K562 (cell line): ENCODE data around the gene STIM1. TPM values are rescaled to one million over a fixed set of nuclear protein-coding genes. Genes with fewer than 3 reads are reported as not detected.
A peak's percentile ranks its signal among the peaks of the same experiment; 100 is the strongest.

ENCODE experiments used
- ARNT ChIP-seq, 2 experiments: fragments of 450-650 bp; IDR thresholded peaks; 2 replicates each; pipeline ENCODE4 v1.6.1; 2016; ENCODE audit warnings: mild to moderate bottlenecking in 1 of 2
- CCAR2 ChIP-seq: fragments of 200-400 bp; formaldehyde crosslinking; IDR thresholded peaks from 2 replicates; pipeline ENCODE4 v1.6.1; 2017; ENCODE audit warnings: mild to moderate bottlenecking, low read depth, low read length
- EHMT2 ChIP-seq: fragments of 450-650 bp; IDR thresholded peaks from 2 replicates; pipeline ENCODE4 v1.6.1; 2018; ENCODE audit warnings: antibody characterized with exemption
- FOXK1 ChIP-seq: sonication (generic); formaldehyde crosslinking; IDR thresholded peaks from 2 replicates; pipeline ENCODE4 v1.8.0; 2022; ENCODE audit warnings: missing genetic modification reagents, mild to moderate bottlenecking, borderline replicate concordance
- FUS ChIP-seq: fragments of 200-400 bp; formaldehyde crosslinking; optimal IDR thresholded peaks from 2 replicates; pipeline ENCODE3; 2017; ENCODE audit warnings: low read depth, low read length
- GTF2F1 ChIP-seq: IDR thresholded peaks from 2 replicates; pipeline ENCODE4 v1.6.1; 2011; ENCODE audit warnings: low read depth, low read length, improper control_type of control experiment
- HDGF ChIP-seq: fragments of 450-650 bp; IDR thresholded peaks from 2 replicates; pipeline ENCODE4 v1.6.1; 2016
- NCOA2 ChIP-seq, 2 experiments: fragments of 450-650 bp; IDR thresholded peaks; 2 replicates each; pipeline ENCODE4 v1.6.1; 2018; ENCODE audit warnings: mild to moderate bottlenecking in 2 of 2, moderate library complexity in 1 of 2; ENCODE audit not compliant: partially characterized antibody in 2 of 2
- NR1H2 ChIP-seq: sonication (generic); formaldehyde crosslinking; IDR thresholded peaks from 2 replicates; pipeline ENCODE4 v1.4.0; 2020; ENCODE audit warnings: mild to moderate bottlenecking, missing genetic modification reagents
- PHB ChIP-seq: fragments of 250-450 bp; sonication (Bioruptor Pico); IDR thresholded peaks from 2 replicates; pipeline ENCODE4 v1.5.0; 2021
- SAFB2 ChIP-seq: fragments of 200-400 bp; formaldehyde crosslinking; IDR thresholded peaks from 2 replicates; pipeline ENCODE4 v1.6.1; 2018; ENCODE audit warnings: borderline replicate concordance, low read length, low read depth, moderate library complexity; ENCODE audit not compliant: severe bottlenecking
- SMAD2 ChIP-seq: fragments of 150-350 bp; IDR thresholded peaks from 2 replicates; pipeline ENCODE4 v1.6.1; 2014; ENCODE audit warnings: low read depth, mild to moderate bottlenecking, low read length
- SRSF1 ChIP-seq: fragments of 200-400 bp; formaldehyde crosslinking; IDR thresholded peaks from 2 replicates; pipeline ENCODE4 v1.6.1; 2017; ENCODE audit warnings: mild to moderate bottlenecking, low read depth, low read length, moderate library complexity
- SRSF7 ChIP-seq: fragments of 200-400 bp; formaldehyde crosslinking; optimal IDR thresholded peaks from 2 replicates; pipeline ENCODE3; 2017; ENCODE audit warnings: mild to moderate bottlenecking, low read depth, low read length
- ZNF174 ChIP-seq: fragments of 250-450 bp; sonication (Bioruptor Pico); IDR thresholded peaks from 2 replicates; pipeline ENCODE4 v1.4.0; 2020; ENCODE audit warnings: mild to moderate bottlenecking
- ZNF212 ChIP-seq: fragments of 450-650 bp; formaldehyde crosslinking; IDR thresholded peaks from 2 replicates; pipeline ENCODE4 v1.4.0; 2020; ENCODE audit warnings: mild to moderate bottlenecking
- ZSCAN29 ChIP-seq: fragments of 450-650 bp; IDR thresholded peaks from 2 replicates; pipeline ENCODE4 v1.6.1; 2017
- ZSCAN32 ChIP-seq: fragments of 450-650 bp; formaldehyde crosslinking; IDR thresholded peaks from 2 replicates; pipeline ENCODE4 v1.4.0; 2020; ENCODE audit warnings: mild to moderate bottlenecking, moderate library complexity
- polyA plus RNA-seq, 8 experiments: library from polyadenylated mRNA; depleted of rRNA in 4 of 8; stranded (reverse) in 5 of 8; unstranded in 3 of 8; fragments of >200 nt; fragmentation: Nextera tagmentation in 2 of 8; fragmentation: Illumina TruSeq in 1 of 8; extraction: Ambion mirVana in 2 of 8; extraction: Trizol in 1 of 8; gene quantifications; 2 replicates each; pipeline versions ENCODE4 v1.2.1 to v1.2.3, GENCODE V29; 2011 to 2014; ENCODE audit warnings: inconsistent platforms in 1 of 8, missing spikeins in 1 of 8
- total RNA-seq, 7 experiments: library from RNA; depleted of rRNA in 6 of 7; stranded (reverse); fragments of >200 nt in 6 of 7; fragmentation: Illumina TruSeq in 2 of 7; extraction: Trizol in 2 of 7; gene quantifications; 2 replicates each; pipeline versions ENCODE4 v1.2.1 to v1.2.3, GENCODE V29; 2011 to 2021; ENCODE audit warnings: low replicate concordance in 1 of 7
- TF ChIP-seq, protein P1 (sequence below): sonication (generic); formaldehyde crosslinking; IDR thresholded peaks from 2 replicates; pipeline ENCODE4 v1.8.0; 2022; ENCODE audit warnings: mild to moderate bottlenecking, missing genetic modification reagents
- TF ChIP-seq, protein P2 (sequence below): fragments of 450-650 bp; conservative IDR thresholded peaks from 2 replicates; pipeline ENCODE4 v1.6.1; 2016; ENCODE audit warnings: missing genetic modification characterization, low read depth, mild to moderate bottlenecking, missing compliant biosample characterization, moderate library complexity
- TF ChIP-seq, protein P3 (sequence below): fragments of 250-450 bp; sonication (Bioruptor Pico); IDR thresholded peaks from 2 replicates; pipeline ENCODE4 v1.8.0; 2021; ENCODE audit warnings: borderline replicate concordance, mild to moderate bottlenecking, moderate library complexity; ENCODE audit not compliant: poor library complexity, severe bottlenecking
- TF ChIP-seq, protein P4 (sequence below): fragments of 250-450 bp; sonication (Bioruptor Pico); IDR thresholded peaks from 2 replicates; pipeline ENCODE4 v1.5.0; 2021; ENCODE audit warnings: mild to moderate bottlenecking, moderate library complexity
- TF ChIP-seq, protein P5 (sequence below): fragments of 450-650 bp; IDR thresholded peaks from 2 replicates; pipeline ENCODE4 v1.6.1; 2016; ENCODE audit warnings: borderline replicate concordance

STIM1 gene
- total and polyA plus RNA-seq, 9 of the 15 experiments (the other 6 are each of a cell fraction or from before 2014, with no cell fraction given): 7.7 to 50.5 (median 22.5) TPM

DNA sequence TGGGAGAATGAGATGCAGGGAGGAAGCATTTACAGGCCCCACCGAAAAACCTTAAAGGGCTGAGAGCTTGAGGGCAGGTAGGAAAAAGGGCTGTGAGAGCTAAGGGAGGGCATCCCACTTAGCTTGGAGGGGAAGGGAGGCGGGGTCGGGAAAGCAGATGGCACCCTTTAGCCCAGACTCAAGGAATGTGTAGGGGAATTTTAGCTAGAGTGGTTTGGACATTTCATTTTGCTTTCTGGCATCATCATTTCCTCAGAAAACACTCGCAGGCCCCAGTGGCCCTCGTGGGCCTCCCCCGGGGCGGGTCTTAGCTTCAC is 846 bp upstream of the STIM1 start (continued):
- TF ChIP-seq NCOA2 (IDR thresholded peaks at IDR 0.05; ENCODE audit: partially characterized antibody in 2 of 2): no peak
- TF ChIP-seq ZNF174 (CRISPR knock-in tag): no peak
- TF ChIP-seq CCAR2: no peak
- TF ChIP-seq SMAD2: no peak
- TF ChIP-seq FOXK1: no peak
- 0 out of 2 replicates have a peak, but pooled peaks have one; percentile 36 for TF ChIP-seq EHMT2
- TF ChIP-seq ZNF212 (CRISPR knock-in tag): no peak
- TF ChIP-seq, protein P1, sequence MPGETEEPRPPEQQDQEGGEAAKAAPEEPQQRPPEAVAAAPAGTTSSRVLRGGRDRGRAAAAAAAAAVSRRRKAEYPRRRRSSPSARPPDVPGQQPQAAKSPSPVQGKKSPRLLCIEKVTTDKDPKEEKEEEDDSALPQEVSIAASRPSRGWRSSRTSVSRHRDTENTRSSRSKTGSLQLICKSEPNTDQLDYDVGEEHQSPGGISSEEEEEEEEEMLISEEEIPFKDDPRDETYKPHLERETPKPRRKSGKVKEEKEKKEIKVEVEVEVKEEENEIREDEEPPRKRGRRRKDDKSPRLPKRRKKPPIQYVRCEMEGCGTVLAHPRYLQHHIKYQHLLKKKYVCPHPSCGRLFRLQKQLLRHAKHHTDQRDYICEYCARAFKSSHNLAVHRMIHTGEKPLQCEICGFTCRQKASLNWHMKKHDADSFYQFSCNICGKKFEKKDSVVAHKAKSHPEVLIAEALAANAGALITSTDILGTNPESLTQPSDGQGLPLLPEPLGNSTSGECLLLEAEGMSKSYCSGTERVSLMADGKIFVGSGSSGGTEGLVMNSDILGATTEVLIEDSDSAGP (CRISPR knock-in tag): no peak
- TF ChIP-seq, protein P2, sequence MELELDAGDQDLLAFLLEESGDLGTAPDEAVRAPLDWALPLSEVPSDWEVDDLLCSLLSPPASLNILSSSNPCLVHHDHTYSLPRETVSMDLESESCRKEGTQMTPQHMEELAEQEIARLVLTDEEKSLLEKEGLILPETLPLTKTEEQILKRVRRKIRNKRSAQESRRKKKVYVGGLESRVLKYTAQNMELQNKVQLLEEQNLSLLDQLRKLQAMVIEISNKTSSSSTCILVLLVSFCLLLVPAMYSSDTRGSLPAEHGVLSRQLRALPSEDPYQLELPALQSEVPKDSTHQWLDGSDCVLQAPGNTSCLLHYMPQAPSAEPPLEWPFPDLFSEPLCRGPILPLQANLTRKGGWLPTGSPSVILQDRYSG (tag): 0 out of 2 replicates have a peak, but pooled peaks have one; percentile 15
- 0 out of 2 replicates have a peak, but pooled peaks have one; percentile 24 for TF ChIP-seq HDGF
- no peak for TF ChIP-seq SAFB2
- no peak for TF ChIP-seq SRSF1
- TF ChIP-seq, protein P3, sequence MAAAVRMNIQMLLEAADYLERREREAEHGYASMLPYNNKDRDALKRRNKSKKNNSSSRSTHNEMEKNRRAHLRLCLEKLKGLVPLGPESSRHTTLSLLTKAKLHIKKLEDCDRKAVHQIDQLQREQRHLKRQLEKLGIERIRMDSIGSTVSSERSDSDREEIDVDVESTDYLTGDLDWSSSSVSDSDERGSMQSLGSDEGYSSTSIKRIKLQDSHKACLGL (CRISPR knock-in tag): no peak
- no peak for TF ChIP-seq ZSCAN32 (CRISPR knock-in tag)
- TF ChIP-seq, protein P4, sequence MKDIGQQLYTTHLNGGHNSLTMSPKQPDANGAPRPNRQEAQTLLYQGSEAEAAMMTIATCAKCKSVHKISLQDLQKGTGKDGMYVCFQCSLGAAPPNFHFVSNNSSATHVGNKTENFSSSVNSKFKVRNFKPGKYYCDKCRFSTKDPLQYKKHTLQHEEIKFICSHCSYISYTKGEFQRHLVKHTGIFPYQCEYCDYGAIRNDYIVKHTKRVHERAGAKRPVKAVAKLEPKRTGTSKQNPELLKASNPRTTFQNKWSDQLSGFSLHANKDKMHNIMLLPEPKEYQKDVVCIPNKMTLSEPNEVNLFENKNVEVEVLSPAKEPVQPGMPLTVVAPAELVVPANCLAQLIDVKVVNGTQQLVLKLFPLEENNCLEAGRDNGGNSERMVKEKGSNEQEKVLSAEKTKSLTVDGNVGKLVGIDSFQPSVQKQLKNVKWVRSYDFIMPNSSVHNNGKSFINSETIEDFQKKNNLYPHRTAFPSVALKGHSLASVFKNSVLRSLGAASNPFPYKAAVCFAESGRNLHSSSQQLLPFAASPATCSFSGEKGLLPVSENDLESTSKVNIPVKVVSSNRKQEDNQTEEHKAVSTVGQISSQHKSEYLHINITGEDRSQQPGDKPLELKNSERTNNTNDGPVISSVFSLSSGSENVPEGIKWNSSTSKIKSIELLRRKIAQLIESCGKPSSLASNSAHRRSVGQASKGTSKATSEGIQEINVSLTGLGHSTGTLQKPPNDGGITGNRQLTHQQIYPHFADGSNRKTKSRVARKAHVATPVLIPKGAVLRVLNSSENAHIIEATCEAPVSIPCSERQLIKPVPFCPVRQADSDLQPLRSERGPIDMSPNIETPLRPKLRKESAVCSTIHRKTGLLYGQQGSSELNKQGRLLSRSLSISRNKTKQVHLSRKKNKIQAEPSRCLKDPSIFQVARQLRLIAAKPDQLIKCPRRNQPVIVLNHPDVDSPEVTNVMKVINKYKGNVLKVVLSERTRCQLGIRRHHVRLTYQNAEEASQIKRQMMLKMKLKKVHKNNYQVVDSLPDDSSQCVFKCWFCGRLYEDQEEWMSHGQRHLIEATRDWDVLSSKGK: no peak
- no peak for TF ChIP-seq PHB
- no peak for TF ChIP-seq ARNT (IDR thresholded peaks at IDR 0.05)
- TF ChIP-seq SRSF7: no peak
- TF ChIP-seq FUS: no peak
- TF ChIP-seq NR1H2 (CRISPR knock-in tag): no peak
- no peak for TF ChIP-seq GTF2F1
- TF ChIP-seq, protein P5, sequence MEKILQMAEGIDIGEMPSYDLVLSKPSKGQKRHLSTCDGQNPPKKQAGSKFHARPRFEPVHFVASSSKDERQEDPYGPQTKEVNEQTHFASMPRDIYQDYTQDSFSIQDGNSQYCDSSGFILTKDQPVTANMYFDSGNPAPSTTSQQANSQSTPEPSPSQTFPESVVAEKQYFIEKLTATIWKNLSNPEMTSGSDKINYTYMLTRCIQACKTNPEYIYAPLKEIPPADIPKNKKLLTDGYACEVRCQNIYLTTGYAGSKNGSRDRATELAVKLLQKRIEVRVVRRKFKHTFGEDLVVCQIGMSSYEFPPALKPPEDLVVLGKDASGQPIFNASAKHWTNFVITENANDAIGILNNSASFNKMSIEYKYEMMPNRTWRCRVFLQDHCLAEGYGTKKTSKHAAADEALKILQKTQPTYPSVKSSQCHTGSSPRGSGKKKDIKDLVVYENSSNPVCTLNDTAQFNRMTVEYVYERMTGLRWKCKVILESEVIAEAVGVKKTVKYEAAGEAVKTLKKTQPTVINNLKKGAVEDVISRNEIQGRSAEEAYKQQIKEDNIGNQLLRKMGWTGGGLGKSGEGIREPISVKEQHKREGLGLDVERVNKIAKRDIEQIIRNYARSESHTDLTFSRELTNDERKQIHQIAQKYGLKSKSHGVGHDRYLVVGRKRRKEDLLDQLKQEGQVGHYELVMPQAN: no peak
- TF ChIP-seq ZSCAN29: no peak
